Cardiac muscle cell (in vitro differentiated cells and primary cell): ENCODE data around the gene GLDC. TPM values are rescaled to one million over a fixed set of nuclear protein-coding genes. Genes with fewer than 3 reads are reported as not detected.
A peak's percentile ranks its signal among the peaks of the same experiment; 100 is the strongest.

Experiments used
- DNase-seq, 2 donors: peaks; one replicate each; pipeline versions ENCODE4 v3.0.0 to v3.0.0-alpha.2; 2010 to 2017; ENCODE audit warnings: low read depth in 1 of 2, low spot score in 1 of 2
- H3K27ac ChIP-seq: fragments of 200-600 bp; sonication (generic); 2 replicates; pipeline ENCODE4 v1.5.1; 2016
- H3K27me3 ChIP-seq: fragments of 200-600 bp; sonication (generic); 2 replicates; pipeline ENCODE4 v1.6.0; 2016; ENCODE audit warnings: control low read depth
- H3K36me3 ChIP-seq: fragments of 200-600 bp; sonication (generic); 2 replicates; pipeline ENCODE4 v1.5.1; 2016; ENCODE audit warnings: control low read depth
- H3K4me1 ChIP-seq: fragments of 200-600 bp; sonication (generic); 2 replicates; pipeline ENCODE4 v1.8.1; 2017; ENCODE audit warnings: low read depth, mild to moderate bottlenecking, mixed run types
- H3K4me3 ChIP-seq: fragments of 200-600 bp; sonication (generic); 2 replicates; pipeline ENCODE4 v1.5.1; 2016; ENCODE audit warnings: mild to moderate bottlenecking
- H3K9me3 ChIP-seq: fragments of 200-600 bp; sonication (generic); 2 replicates; pipeline ENCODE4 v1.5.1; 2017; ENCODE audit warnings: low read depth, mild to moderate bottlenecking, control low read depth
- CTCF ChIP-seq: IDR thresholded peaks from 2 replicates; pipeline ENCODE4 v1.5.1; 2012; ENCODE audit warnings: low read depth, mild to moderate bottlenecking, low read length
- polyA plus RNA-seq: library from polyadenylated mRNA; unstranded; fragments of >200 nt; fragmentation: Nextera tagmentation; extraction: Ambion mirVana; gene quantifications from 2 replicates; pipeline ENCODE4 v1.2.1, GENCODE V29; 2016
- total RNA-seq: library from RNA; depleted of rRNA; stranded (reverse); fragments of >200 nt; gene quantifications from 2 replicates; pipeline ENCODE4 v1.2.3, GENCODE V29; 2016

The GLDC gene
- total and polyA plus RNA-seq, 2 experiments from 2014 or later = 0.98 to 5.9 TPM

DNA sequence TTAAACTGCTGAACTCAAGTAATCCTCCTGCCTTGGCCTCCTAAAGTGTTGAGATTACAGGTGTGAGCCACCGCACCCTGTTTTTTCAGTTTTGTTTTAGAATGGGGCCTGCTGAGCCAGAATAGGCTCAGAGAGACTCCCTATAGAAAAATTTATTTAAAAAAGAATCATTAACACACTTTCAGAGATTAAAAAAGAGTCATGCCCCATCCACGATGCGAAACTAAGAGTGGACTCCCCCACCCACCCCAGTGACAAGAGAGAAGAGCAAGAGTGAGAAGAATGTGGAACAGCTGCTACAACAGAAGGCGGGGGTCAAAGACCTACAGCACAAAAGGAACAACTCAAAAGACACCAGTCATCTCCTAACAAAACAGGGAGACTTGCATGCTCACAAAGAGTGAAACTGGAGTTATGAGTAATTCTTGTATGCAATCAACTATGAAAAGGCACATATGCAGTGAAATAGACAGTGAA lies 47.2 kb downstream of the GLDC start:
- H3K4me3 ChIP-seq = no peak overlapping the region
- no peaks in the 10 kb centered on the region for H3K9me3 ChIP-seq
- no peaks in the 10 kb centered on the region for H3K4me1 ChIP-seq
- no peaks in the 10 kb centered on the region for H3K36me3 ChIP-seq
- no peaks in the 10 kb centered on the region for H3K27me3 ChIP-seq
- no peak overlapping the region for H3K27ac ChIP-seq
- no peak for TF ChIP-seq CTCF
- peak in 1 of 2 donors; percentile 2 for DNase-seq

GRCh38 chr9:6592791-6593190 lies 52.7 kb downstream of the GLDC start:
- Histone ChIP-seq H3K4me1 (peaks cover 16% of the 10 kb centered on the region), H3K36me3 (no peaks in the 10 kb centered on the region), H3K27me3 (no peaks in the 10 kb centered on the region), H3K27ac (no peak overlapping the region), H3K9me3 (no peaks in the 10 kb centered on the region), H3K4me3 (no peak overlapping the region)
- TF ChIP-seq CTCF = no peak
- DNase-seq = no peak

GRCh38 chr9:6592231-6592630 lies 53.3 kb downstream of the GLDC start:
- peaks cover 16% of the 10 kb centered on the region for H3K4me1 ChIP-seq
- TF ChIP-seq CTCF = no peak

GRCh38 chr9:6590772-6591384 lies 54.7 kb downstream of the GLDC start:
- TF ChIP-seq CTCF = no peak
- Histone ChIP-seq H3K36me3 (no peaks in the 10 kb centered on the region), H3K27me3 (no peaks in the 10 kb centered on the region), H3K4me1 (peaks cover 16% of the 10 kb centered on the region), H3K27ac (no peak overlapping the region), H3K4me3 (no peak overlapping the region), H3K9me3 (no peaks in the 10 kb centered on the region)
- no peak for DNase-seq

More at GRCh38 chr9:6592231-6592630, 53.3 kb downstream of the GLDC start:
- no peak overlapping the region for H3K4me3 ChIP-seq
- no peaks in the 10 kb centered on the region for H3K27me3 ChIP-seq
- H3K36me3 ChIP-seq = no peaks in the 10 kb centered on the region
- peak overlapping the region; percentile 2 for H3K27ac ChIP-seq
- H3K9me3 ChIP-seq = no peaks in the 10 kb centered on the region
- DNase-seq = no peak

GRCh38 chr9:6590334-6590733 lies 55.2 kb downstream of the GLDC start:
- no peak for DNase-seq
- no peaks in the 10 kb centered on the region for H3K27me3 ChIP-seq
- TF ChIP-seq CTCF = no peak
- H3K36me3 ChIP-seq = no peaks in the 10 kb centered on the region
- H3K4me1 ChIP-seq = peaks cover 16% of the 10 kb centered on the region
- H3K4me3 ChIP-seq = no peak overlapping the region
- H3K9me3 ChIP-seq = no peaks in the 10 kb centered on the region
- no peak overlapping the region for H3K27ac ChIP-seq
